HG03469 (cell line): Measurements from ENCODE around the gene TOGARAM2.

ENCODE experiments used
- ATAC-seq: cut with Tn5 transposase; IDR thresholded peaks from one replicate; pipeline ENCODE4 v1.9.1; 2021; ENCODE audit warnings: mild to moderate bottlenecking, moderate library complexity, moderate number of reproducible peaks; ENCODE audit not compliant: unreplicated experiment

TOGARAM2 gene

GRCh38 chr2:28981016-28981441 is at the start of gene TOGARAM2:
Gene TOGARAM2 (plus strand): TSS chr2:28981298. CDS start chr2:28994835, 13,537 bp downstream.
- no peak for ATAC-seq

- ATAC-seq: no peak
Observed at GRCh38 chr2:28934769-28935168, 46.3 kb upstream of the TOGARAM2 start.

- ATAC-seq: no peak
Observed at GRCh38 chr2:28941008-28941407, 40.1 kb upstream of the TOGARAM2 start.

- no peak for ATAC-seq
Observed at GRCh38 chr2:28944535-28945248, 36.4 kb upstream of the TOGARAM2 start.

GRCh38 chr2:28948160-28948559 is 32.9 kb upstream of the TOGARAM2 start:
- ATAC-seq: no peak

GRCh38 chr2:28949190-28949589 is 31.9 kb upstream of the TOGARAM2 start:
- ATAC-seq: no peak

- no peak for ATAC-seq
Observed at GRCh38 chr2:28949617-28950305, 31.3 kb upstream of the TOGARAM2 start.

- ATAC-seq: no peak
Observed at GRCh38 chr2:28950941-28951630, 30.0 kb upstream of the TOGARAM2 start.

GRCh38 chr2:28951910-28952835 is 28.9 kb upstream of the TOGARAM2 start:
- ATAC-seq: no peak

- no peak for ATAC-seq
Observed at GRCh38 chr2:28952836-28953211, 28.3 kb upstream of the TOGARAM2 start.

- no peak for ATAC-seq
Observed at GRCh38 chr2:28955467-28955866, 25.6 kb upstream of the TOGARAM2 start.

- ATAC-seq: no peak
Observed at GRCh38 chr2:28956415-28956826, 24.7 kb upstream of the TOGARAM2 start.

- no peak for ATAC-seq
Observed at GRCh38 chr2:28956890-28957289, 24.2 kb upstream of the TOGARAM2 start.

GRCh38 chr2:28958689-28959088 is 22.4 kb upstream of the TOGARAM2 start:
- ATAC-seq: no peak

GRCh38 chr2:28960401-28960800 is 20.7 kb upstream of the TOGARAM2 start:
- no peak for ATAC-seq

- ATAC-seq: no peak
Observed at GRCh38 chr2:28962505-28962904, 18.6 kb upstream of the TOGARAM2 start.

- ATAC-seq: no peak
Observed at GRCh38 chr2:28970464-28971160, 10.5 kb upstream of the TOGARAM2 start.

- no peak for ATAC-seq
Observed at GRCh38 chr2:28972778-28973335, 8.2 kb upstream of the TOGARAM2 start.

- ATAC-seq: no peak
Observed at GRCh38 chr2:28974252-28974651, 6.8 kb upstream of the TOGARAM2 start.

- no peak for ATAC-seq
Observed at GRCh38 chr2:28975671-28976070, 5.4 kb upstream of the TOGARAM2 start.
